Astrocyte of the spinal cord (primary cell): Measurements from ENCODE around the gene SDF4.

Source experiments
- DNase-seq: peaks from one replicate; pipeline ENCODE4 v3.0.0; 2011; ENCODE audit warnings: low read depth, low spot score
- H3K4me3 ChIP-seq: 2 replicates; pipeline ENCODE4 v1.5.1; 2011; ENCODE audit warnings: low read depth, mild to moderate bottlenecking, low read length, moderate library complexity
- in situ Hi-C: cut with HindIII; loops from 2 replicates; pipeline ENCODE4 v1.10.0; 2017; ENCODE audit warnings: low sequenced_read_pairs
- TF ChIP-seq, protein P1 (sequence below): IDR thresholded peaks from 2 replicates; pipeline ENCODE4 v1.5.1; 2012; ENCODE audit warnings: low read depth, mild to moderate bottlenecking, low read length, inconsistent platforms

SDF4 gene

DNA sequence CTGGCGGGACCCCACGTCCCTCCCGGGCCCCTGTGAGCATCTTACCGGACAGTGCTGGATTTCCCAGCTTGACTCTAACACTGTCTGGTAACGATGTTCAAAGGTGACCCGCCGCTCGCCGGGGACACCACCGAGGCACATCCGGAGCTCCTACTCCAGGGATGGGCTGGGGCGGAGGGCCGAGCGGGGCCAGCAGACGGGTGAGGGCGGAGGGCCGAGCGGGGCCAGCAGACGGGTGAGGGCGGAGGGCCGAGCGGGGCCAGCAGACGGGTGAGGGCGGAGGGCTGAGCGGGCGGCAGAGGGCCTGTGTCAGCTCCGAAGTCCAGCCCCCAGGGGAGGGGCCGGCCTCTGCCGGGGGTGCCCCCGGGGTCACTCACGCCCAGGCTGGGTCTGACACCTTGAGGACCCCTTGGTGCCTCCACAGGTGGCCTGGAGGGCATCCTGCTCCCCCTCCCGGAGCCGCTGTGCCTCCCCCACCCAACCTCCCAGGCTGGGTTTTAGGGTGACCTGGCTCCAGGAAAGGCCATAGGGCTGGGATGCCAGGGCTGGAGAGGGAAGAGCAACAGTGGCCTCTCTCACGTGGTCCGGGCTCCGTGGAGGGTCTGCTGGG lies 63.9 kb downstream of the SDF4 start:
- H3K4me3 ChIP-seq: no peak overlapping the region
- no peak for DNase-seq
- TF ChIP-seq, protein P1, sequence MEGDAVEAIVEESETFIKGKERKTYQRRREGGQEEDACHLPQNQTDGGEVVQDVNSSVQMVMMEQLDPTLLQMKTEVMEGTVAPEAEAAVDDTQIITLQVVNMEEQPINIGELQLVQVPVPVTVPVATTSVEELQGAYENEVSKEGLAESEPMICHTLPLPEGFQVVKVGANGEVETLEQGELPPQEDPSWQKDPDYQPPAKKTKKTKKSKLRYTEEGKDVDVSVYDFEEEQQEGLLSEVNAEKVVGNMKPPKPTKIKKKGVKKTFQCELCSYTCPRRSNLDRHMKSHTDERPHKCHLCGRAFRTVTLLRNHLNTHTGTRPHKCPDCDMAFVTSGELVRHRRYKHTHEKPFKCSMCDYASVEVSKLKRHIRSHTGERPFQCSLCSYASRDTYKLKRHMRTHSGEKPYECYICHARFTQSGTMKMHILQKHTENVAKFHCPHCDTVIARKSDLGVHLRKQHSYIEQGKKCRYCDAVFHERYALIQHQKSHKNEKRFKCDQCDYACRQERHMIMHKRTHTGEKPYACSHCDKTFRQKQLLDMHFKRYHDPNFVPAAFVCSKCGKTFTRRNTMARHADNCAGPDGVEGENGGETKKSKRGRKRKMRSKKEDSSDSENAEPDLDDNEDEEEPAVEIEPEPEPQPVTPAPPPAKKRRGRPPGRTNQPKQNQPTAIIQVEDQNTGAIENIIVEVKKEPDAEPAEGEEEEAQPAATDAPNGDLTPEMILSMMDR: no peak
- in situ Hi-C loops: no loop called here

DNA sequence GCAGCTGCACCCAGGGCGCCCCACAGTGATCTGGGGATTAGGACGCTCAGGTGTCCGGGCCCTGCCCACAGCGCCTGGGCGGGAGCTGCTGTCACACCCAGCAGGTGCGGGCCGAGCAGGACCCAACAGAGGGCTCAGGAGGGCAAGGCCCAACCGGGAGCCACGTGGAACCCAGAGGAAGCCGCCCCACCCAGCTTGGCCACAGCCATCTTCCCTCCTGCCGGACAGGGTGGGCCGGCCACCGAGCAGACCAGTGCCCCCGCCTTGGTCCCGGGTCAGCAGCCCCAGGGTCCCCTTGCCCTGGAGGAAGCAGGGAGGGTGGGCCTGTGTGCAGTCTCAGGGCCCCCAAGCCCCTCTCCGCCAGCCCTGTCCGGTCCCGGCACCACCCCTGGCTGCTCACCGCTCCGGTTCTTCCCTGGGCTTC lies 64.4 kb downstream of the SDF4 start:
- H3K4me3 ChIP-seq: no peak overlapping the region
- in situ Hi-C loops: no loop called here
- DNase-seq: no peak
- TF ChIP-seq, protein P1: no peak
